NOMO-1 treated with DMSO at 0.1 percent for 48 hours (cell line): ENCODE results near the gene FAM210B.
A peak's percentile ranks its signal among the peaks of the same experiment; 100 is the strongest.
"Not testable (repeated sequence)": the region's sequence is repeated elsewhere in the genome, so short reads cannot be mapped to it uniquely, and the experiment has no call there.

Experiments used
- DNase-seq: peaks from one replicate; lab custom pipeline; 2025; ENCODE audit not compliant: unreplicated experiment; lab: John Stamatoyannopoulos, UW

Gene FAM210B

GRCh38 chr20:56391596-56392131 lies 32.9 kb downstream of the FAM210B start:
- DNase-seq: no peak

GRCh38 chr20:56392132-56392880 lies 33.5 kb downstream of the FAM210B start, which contains the start of the genes AURKA and CSTF1:
Gene AURKA (minus strand): TSS chr20:56392215. CDS start chr20:56388197, 4,018 bp downstream.
Gene CSTF1 (plus strand): TSS chr20:56392645. CDS start chr20:56395553, 2,908 bp downstream.
- DNase-seq: peak; percentile 98

- no peak for DNase-seq
Measured at GRCh38 chr20:56392881-56393482, 34.2 kb downstream of the FAM210B start.

- no peak for DNase-seq
Measured at GRCh38 chr20:56393653-56394052, 34.9 kb downstream of the FAM210B start.

GRCh38 chr20:56395166-56395565 lies 36.4 kb downstream of the FAM210B start:
- no peak for DNase-seq

GRCh38 chr20:56400001-56400640 lies 41.3 kb downstream of the FAM210B start:
- peak; percentile 69 for DNase-seq

- no peak for DNase-seq
Measured at GRCh38 chr20:56403465-56403864, 44.7 kb downstream of the FAM210B start.

GRCh38 chr20:56405356-56405755 lies 46.6 kb downstream of the FAM210B start:
- not testable (repeated sequence) for DNase-seq

- no peak for DNase-seq
Measured at GRCh38 chr20:56406910-56407309, 48.1 kb downstream of the FAM210B start.

GRCh38 chr20:56409521-56409920 lies 50.7 kb downstream of the FAM210B start:
- DNase-seq: peak; percentile 84

GRCh38 chr20:56409956-56410355 lies 51.2 kb downstream of the FAM210B start:
- DNase-seq: no peak

GRCh38 chr20:56411287-56411686 lies 52.5 kb downstream of the FAM210B start:
- not testable (repeated sequence) for DNase-seq

- DNase-seq: peak; percentile 90
Measured at GRCh38 chr20:56411759-56412472, 53.1 kb downstream of the FAM210B start, which contains the start of gene CASS4. Gene CASS4 (plus strand): TSS chr20:56412260. CDS start chr20:56412459, 199 bp downstream.

- no peak for DNase-seq
Measured at GRCh38 chr20:56412473-56412790, 53.7 kb downstream of the FAM210B start.

GRCh38 chr20:56412949-56413348 lies 54.2 kb downstream of the FAM210B start:
- no peak for DNase-seq

GRCh38 chr20:56414842-56415765 lies 56.3 kb downstream of the FAM210B start:
- DNase-seq: no peak

GRCh38 chr20:56417402-56417801 lies 58.6 kb downstream of the FAM210B start:
- DNase-seq: no peak

- DNase-seq: no peak
Measured at GRCh38 chr20:56417911-56418310, 59.1 kb downstream of the FAM210B start.
